ENCODE measurements around the gene LGALS14. TPM values are rescaled to one million over a fixed set of nuclear protein-coding genes. Genes with fewer than 3 reads are reported as not detected.
"Not testable (repeated sequence)": the region's sequence is repeated elsewhere in the genome, so short reads cannot be mapped to it uniquely, and the experiment has no call there.

The LGALS14 gene
- polyA plus RNA-seq (ENCODE audit: insufficient read length in 10 of 10): under 1 TPM in 8 of 10 donors, not detected in 2; 0.30 to 0.81 (median 0.56) TPM
- long read RNA-seq, donor 1, partial matches to known transcripts: 0 of 1 reads
- long read RNA-seq, donor 1, other reads (novel, unspliced or antisense): 0 of 1 reads
- long read RNA-seq, donor 2: 0 reads
- long read RNA-seq, donor 3: 0 reads
- long read RNA-seq, donor 4: 0 reads
- long read RNA-seq, donor 5, partial matches to known transcripts: 0 of 1 reads
- long read RNA-seq, donor 5, other reads (novel, unspliced or antisense): 0 of 1 reads
- long read RNA-seq, donor 6: 0 reads
- long read RNA-seq, donor 7: 0 reads
- long read RNA-seq, donor 8: 0 reads
- long read RNA-seq, donor 9: 0 reads

- DNase-seq: no peak
Observed at GRCh38 chr19:39704181-39705044, at the start of gene LGALS14. Gene LGALS14 (plus strand): TSS chr19:39704481. CDS start chr19:39704529, 48 bp downstream.

- DNase-seq: no peak
Observed at GRCh38 chr19:39655613-39656012, 48.7 kb upstream of the LGALS14 start, which contains the start of gene LGALS16. Gene LGALS16 (plus strand): TSS chr19:39655913. CDS start chr19:39655962, 49 bp downstream.

- DNase-seq: no peak
Observed at GRCh38 chr19:39659791-39660190, 44.5 kb upstream of the LGALS14 start.

- no peak for DNase-seq
Observed at GRCh38 chr19:39660661-39661060, 43.6 kb upstream of the LGALS14 start.

GRCh38 chr19:39661565-39661964 lies 42.7 kb upstream of the LGALS14 start:
- no peak for DNase-seq

- not testable (repeated sequence) for DNase-seq
Observed at GRCh38 chr19:39669860-39670259, 34.4 kb upstream of the LGALS14 start.

GRCh38 chr19:39670998-39671397 lies 33.3 kb upstream of the LGALS14 start:
- no peak for DNase-seq

- peak in 2 of 3 donors; percentile 17 to 35 for DNase-seq
Observed at GRCh38 chr19:39671739-39672363, 32.4 kb upstream of the LGALS14 start.

GRCh38 chr19:39672473-39672872 lies 31.8 kb upstream of the LGALS14 start:
- no peak for DNase-seq

- not testable (repeated sequence) for DNase-seq
Observed at GRCh38 chr19:39673862-39674261, 30.4 kb upstream of the LGALS14 start.

GRCh38 chr19:39676004-39676403 lies 28.3 kb upstream of the LGALS14 start:
- DNase-seq: no peak

- DNase-seq: peak; percentile 16 to 47 (median 21)
Observed at GRCh38 chr19:39677961-39678889, 26.1 kb upstream of the LGALS14 start.

- peak; percentile 19 to 45 (median 43) for DNase-seq
Observed at GRCh38 chr19:39679056-39679790, 25.1 kb upstream of the LGALS14 start.

- no peak for DNase-seq
Observed at GRCh38 chr19:39679791-39680168, 24.5 kb upstream of the LGALS14 start.

- no peak for DNase-seq
Observed at GRCh38 chr19:39680593-39680992, 23.7 kb upstream of the LGALS14 start.

- DNase-seq: no peak
Observed at GRCh38 chr19:39681416-39681815, 22.9 kb upstream of the LGALS14 start.

- DNase-seq: no peak
Observed at GRCh38 chr19:39684267-39684666, 20.0 kb upstream of the LGALS14 start.

GRCh38 chr19:39686739-39687138 lies 17.5 kb upstream of the LGALS14 start:
- DNase-seq: no peak

GRCh38 chr19:39688637-39689036 lies 15.6 kb upstream of the LGALS14 start:
- DNase-seq: not testable (repeated sequence)

GRCh38 chr19:39692166-39692565 lies 12.1 kb upstream of the LGALS14 start:
- DNase-seq: no peak

All from muscle of back (tissue), 13 donors.